Brain microvascular endothelial cell (primary cell): Measurements from ENCODE around the gene PFDN1.

ENCODE experiments used
- DNase-seq: peaks from one replicate; pipeline ENCODE4 v3.0.0-alpha.2; 2020
- H3K27ac ChIP-seq: fragments of 250-450 bp; sonication (Bioruptor Pico); 2 replicates; pipeline ENCODE4 v1.5.1; 2020; ENCODE audit warnings: mild to moderate bottlenecking, moderate library complexity
- H3K27me3 ChIP-seq: fragments of 250-450 bp; sonication (Bioruptor Pico); replicated peaks from 2 replicates; pipeline ENCODE4 v1.5.1; 2020; ENCODE audit warnings: mild to moderate bottlenecking
- H3K36me3 ChIP-seq: fragments of 250-450 bp; sonication (Bioruptor Pico); replicated peaks from 2 replicates; pipeline ENCODE4 v1.5.1; 2020; ENCODE audit warnings: mild to moderate bottlenecking
- H3K4me3 ChIP-seq: 2 replicates; pipeline ENCODE4 v1.5.1; 2011; ENCODE audit warnings: low read depth, mild to moderate bottlenecking, control low read depth, low read length, moderate library complexity
- CTCF ChIP-seq: IDR thresholded peaks from 2 replicates; pipeline ENCODE4 v1.5.1; 2011; ENCODE audit warnings: low read depth, mild to moderate bottlenecking, moderate library complexity, low read length, control low read depth, inconsistent platforms; ENCODE audit errors: missing control alignments
- in situ Hi-C: cut with HindIII; loops from 2 replicates; pipeline ENCODE4 v1.10.0; 2017; ENCODE audit warnings: low sequenced_read_pairs, low pct_ligation_motif_present

PFDN1 gene

GRCh38 chr5:140239461-140239860 lies 63.4 kb downstream of the PFDN1 start:
- TF ChIP-seq CTCF, result no peak
- DNase-seq, result no peak
- Histone ChIP-seq H3K36me3 (peaks cover 2% of the 10 kb centered on the region), H3K27ac (no peak overlapping the region), H3K4me3 (no peak overlapping the region), H3K27me3 (no peaks in the 10 kb centered on the region)
- in situ Hi-C loops, result no loop called here

- H3K36me3 ChIP-seq, result peaks cover 2% of the 10 kb centered on the region
- TF ChIP-seq CTCF, result no peak
- no peak overlapping the region for H3K27ac ChIP-seq
- in situ Hi-C loops, result no loop called here
- no peak for DNase-seq
- H3K27me3 ChIP-seq, result no peaks in the 10 kb centered on the region
- no peak overlapping the region for H3K4me3 ChIP-seq
Measured at GRCh38 chr5:140238756-140239155, 64.1 kb downstream of the PFDN1 start.

- in situ Hi-C loops, result no loop called here
- Histone ChIP-seq H3K36me3 (no peaks in the 10 kb centered on the region), H3K4me3 (no peak overlapping the region), H3K27me3 (no peaks in the 10 kb centered on the region), H3K27ac (no peak overlapping the region)
- no peak for DNase-seq
- no peak for TF ChIP-seq CTCF
Measured at GRCh38 chr5:140236891-140237598, 65.9 kb downstream of the PFDN1 start.

GRCh38 chr5:140235791-140236551 lies 66.9 kb downstream of the PFDN1 start:
- Histone ChIP-seq H3K27me3 (no peaks in the 10 kb centered on the region), H3K4me3 (no peak overlapping the region), H3K27ac (no peak overlapping the region), H3K36me3 (no peaks in the 10 kb centered on the region)
- in situ Hi-C loops, result no loop called here
- no peak for DNase-seq
- TF ChIP-seq CTCF, result no peak

GRCh38 chr5:140234377-140234989 lies 68.4 kb downstream of the PFDN1 start:
- no peak for DNase-seq
- in situ Hi-C loops, result no loop called here
- H3K27ac ChIP-seq, result no peak overlapping the region
- H3K36me3 ChIP-seq, result no peaks in the 10 kb centered on the region
- no peak for TF ChIP-seq CTCF
- no peak overlapping the region for H3K4me3 ChIP-seq
- H3K27me3 ChIP-seq, result no peaks in the 10 kb centered on the region
